Measurements from ENCODE around the gene MRPL9. TPM values are rescaled to one million over a fixed set of nuclear protein-coding genes. Genes with fewer than 3 reads are reported as not detected.
"Not testable (repeated sequence)": the region's sequence is repeated elsewhere in the genome, so short reads cannot be mapped to it uniquely, and the experiment has no call there.

The MRPL9 gene
- total and polyA plus RNA-seq, 10 of the 15 experiments (the other 5 are each of a cell fraction or from before 2014, with no cell fraction given), result 35.7 to 161 (median 110) TPM

DNA sequence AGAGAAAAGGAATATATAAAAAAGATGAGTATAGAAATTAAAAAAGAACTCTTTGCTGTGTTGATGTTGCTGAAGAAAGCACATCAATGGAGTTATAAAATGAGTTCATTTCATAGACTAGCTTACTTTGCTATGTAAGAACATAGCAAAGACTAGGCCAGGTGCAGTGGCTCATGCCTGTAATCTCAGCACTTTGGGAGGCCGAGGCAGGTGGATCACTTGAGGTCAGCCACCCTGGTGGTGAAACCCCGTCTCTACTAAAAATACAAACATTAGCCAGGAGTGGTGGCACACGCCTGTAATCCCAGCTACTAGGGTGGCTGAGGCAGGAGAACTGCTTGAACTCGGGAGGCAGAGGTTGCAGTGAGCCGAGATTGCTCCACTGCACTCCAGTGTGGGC is 18.7 kb upstream of the MRPL9 start:
- CTCF ChIA-PET; DNase-seq (ENCODE audit: low read depth, low spot score); RAD21 ChIA-PET (ENCODE audit: unreplicated experiment); H3K9ac ChIP-seq (ENCODE audit: control insufficient read depth, insufficient read depth, low read length); in situ Hi-C loops (cut with MboI); H3K4me1 ChIP-seq (ENCODE audit: control insufficient read depth, insufficient read depth, low read length); H3K27me3 ChIP-seq (replicated peaks in 1 of 2; ENCODE audit: control insufficient read depth in 2 of 2, insufficient read depth in 2 of 2, low read length in 1 of 2); SMC1A ChIA-PET (ENCODE audit: uncharacterized antibody, unreplicated experiment); H4K20me1 ChIP-seq (ENCODE audit: control insufficient read depth, insufficient read depth); POLR2A ChIA-PET; BruUV-seq (replicated peaks); H3K4me3 ChIP-seq; H3K79me2 ChIP-seq (ENCODE audit: control insufficient read depth, insufficient read depth, low read length); ATAC-seq; FAIRE-seq; H2AFZ ChIP-seq (ENCODE audit: control insufficient read depth, low read depth, low read length); intact Hi-C loops (cut with micrococcal nuclease; ENCODE audit: unreplicated experiment); H3K4me2 ChIP-seq (ENCODE audit: control insufficient read depth, insufficient read depth); H3K36me3 ChIP-seq (ENCODE audit: control insufficient read depth in 2 of 2, insufficient read depth in 2 of 2, low read length in 1 of 2); H3K27ac ChIP-seq (ENCODE audit: control insufficient read depth, insufficient read depth); H3K9me3 ChIP-seq (replicated peaks; ENCODE audit: control insufficient read depth, insufficient read depth, low read length): not testable (repeated sequence)
- 84% methylated on average over 5 of the region's 5 CpGs for WGBS (ENCODE audit: insufficient coverage, insufficient replicate concordance, low lambda C conversion rate, missing lambda C conversion rate)

DNA sequence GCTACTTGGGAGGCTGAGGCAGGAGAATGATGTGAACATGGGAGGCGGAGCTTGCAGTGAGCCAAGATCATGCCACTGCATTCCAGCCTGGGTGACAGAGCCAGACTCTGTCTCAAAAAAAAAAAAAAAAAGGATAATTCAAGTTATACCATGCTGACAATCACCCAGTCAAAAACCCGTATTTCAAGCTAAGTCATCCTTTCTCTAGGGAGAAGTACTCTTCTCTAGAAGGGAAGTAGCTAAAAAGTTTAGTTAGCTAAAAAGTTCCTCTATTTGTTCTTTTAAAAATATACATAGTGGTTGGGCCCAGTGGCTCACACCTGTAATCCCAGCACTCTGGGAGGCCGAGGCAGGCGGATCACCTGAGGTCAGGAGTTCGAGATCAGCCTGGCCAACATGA is 17.4 kb upstream of the MRPL9 start:
- H3K36me3 ChIP-seq (ENCODE audit: control insufficient read depth in 2 of 2, insufficient read depth in 2 of 2, low read length in 1 of 2); BruUV-seq (replicated peaks); H4K20me1 ChIP-seq (ENCODE audit: control insufficient read depth, insufficient read depth); H3K27me3 ChIP-seq (replicated peaks in 1 of 2; ENCODE audit: control insufficient read depth in 2 of 2, insufficient read depth in 2 of 2, low read length in 1 of 2); H3K4me1 ChIP-seq (ENCODE audit: control insufficient read depth, insufficient read depth, low read length); H3K27ac ChIP-seq (ENCODE audit: control insufficient read depth, insufficient read depth); intact Hi-C loops (cut with micrococcal nuclease; ENCODE audit: unreplicated experiment); H3K79me2 ChIP-seq (ENCODE audit: control insufficient read depth, insufficient read depth, low read length); SMC1A ChIA-PET (ENCODE audit: uncharacterized antibody, unreplicated experiment); FAIRE-seq; in situ Hi-C loops (cut with MboI); DNase-seq (ENCODE audit: low read depth, low spot score); H3K9ac ChIP-seq (ENCODE audit: control insufficient read depth, insufficient read depth, low read length); ATAC-seq; H3K4me2 ChIP-seq (ENCODE audit: control insufficient read depth, insufficient read depth); H2AFZ ChIP-seq (ENCODE audit: control insufficient read depth, low read depth, low read length); H3K4me3 ChIP-seq; RAD21 ChIA-PET (ENCODE audit: unreplicated experiment); H3K9me3 ChIP-seq (replicated peaks; ENCODE audit: control insufficient read depth, insufficient read depth, low read length): not testable (repeated sequence)
- WGBS (ENCODE audit: insufficient coverage, insufficient replicate concordance, low lambda C conversion rate, missing lambda C conversion rate), result 88% methylated on average over 5 of the region's 5 CpGs
- ChIA-PET POLR2A (interaction anchor here (0.6 to 1.4 kb wide), 4 partner anchors 9 to 554 kb away, joined by 3 to 4 read pairs (median 4); no protein-coding TSS in a partner anchor), CTCF (interaction anchor here (0.8 to 1.1 kb wide), 2 partner anchors 14 to 18 kb away, joined by 3 read pairs; partner anchors contain the start of gene MRPL9)

Measured in GM12878 (cell line).